Kidney capillary endothelial cell (primary cell): ENCODE results near the gene ZNF226.
"Not testable (repeated sequence)": the region's sequence is repeated elsewhere in the genome, so short reads cannot be mapped to it uniquely, and the experiment has no call there.

Source experiments
- DNase-seq: peaks from one replicate; pipeline ENCODE4 v3.0.0-alpha.2; 2018; ENCODE audit warnings: low spot score

The ZNF226 gene

GRCh38 chr19:44212250-44212865 lies 47.5 kb downstream of the ZNF226 start, which contains the start of gene ZNF227:
Gene ZNF227, plus strand, starts transcription at chr19:44212532. Its CDS starts 5,261 bp downstream, at chr19:44217793.
- DNase-seq = peak; percentile 83

DNA sequence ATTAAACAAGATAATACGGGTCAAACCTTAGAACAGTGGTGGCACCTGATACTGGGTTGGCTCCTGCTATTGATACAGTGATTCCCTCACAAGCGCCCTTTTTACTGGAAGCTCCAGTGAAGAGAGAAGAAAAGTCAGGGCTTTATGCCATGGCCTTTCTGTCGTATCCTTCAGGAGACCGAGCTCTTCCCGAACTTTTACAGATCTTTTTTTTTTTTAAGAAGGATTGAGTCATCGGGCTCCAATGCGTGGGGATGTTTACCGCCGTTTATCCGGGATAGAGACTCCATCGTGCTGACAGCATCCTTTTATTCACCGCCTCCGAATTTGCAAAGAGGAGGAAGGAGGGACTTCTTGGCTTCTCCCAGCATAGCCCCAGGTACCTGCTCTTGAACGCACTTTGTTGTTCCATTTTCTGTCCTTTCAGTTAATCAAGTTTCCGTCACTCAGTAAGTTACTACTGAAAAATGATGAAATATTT lies 48.0 kb downstream of the ZNF226 start:
- peak; percentile 38 for DNase-seq

- not testable (repeated sequence) for DNase-seq
These were observed 55.0 kb downstream of the ZNF226 start for GRCh38 chr19:44219926-44220325.

- DNase-seq = not testable (repeated sequence)
These were observed 55.9 kb downstream of the ZNF226 start for GRCh38 chr19:44220761-44221160.

DNA sequence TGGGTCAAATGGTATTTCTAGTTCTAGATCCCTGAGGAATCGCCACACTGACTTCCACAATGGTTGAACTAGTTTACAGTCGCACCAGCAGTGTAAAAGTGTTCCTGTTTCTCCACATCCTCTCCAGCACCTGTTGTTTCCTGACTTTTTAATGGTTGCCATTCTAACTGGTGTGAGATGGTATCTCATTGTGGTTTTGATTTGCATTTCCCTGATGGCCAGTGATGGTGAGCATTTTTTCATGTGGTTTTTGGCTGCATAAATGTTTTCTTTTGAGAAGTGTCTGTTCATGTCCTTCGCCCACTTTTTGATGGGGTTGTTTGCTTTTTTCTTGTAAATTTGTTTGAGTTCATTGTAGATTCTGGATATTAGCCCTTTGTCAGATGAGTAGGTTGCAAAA lies 56.4 kb downstream of the ZNF226 start:
- DNase-seq = not testable (repeated sequence)
